ENCODE results near the gene AKR1B15. TPM values are rescaled to one million over a fixed set of nuclear protein-coding genes. Genes with fewer than 3 reads are reported as not detected.

The AKR1B15 gene
- polyA plus RNA-seq, 1 donor (not counting 4 experiments of a cell fraction or from before 2014, with no cell fraction given), result 0.28 TPM

DNA sequence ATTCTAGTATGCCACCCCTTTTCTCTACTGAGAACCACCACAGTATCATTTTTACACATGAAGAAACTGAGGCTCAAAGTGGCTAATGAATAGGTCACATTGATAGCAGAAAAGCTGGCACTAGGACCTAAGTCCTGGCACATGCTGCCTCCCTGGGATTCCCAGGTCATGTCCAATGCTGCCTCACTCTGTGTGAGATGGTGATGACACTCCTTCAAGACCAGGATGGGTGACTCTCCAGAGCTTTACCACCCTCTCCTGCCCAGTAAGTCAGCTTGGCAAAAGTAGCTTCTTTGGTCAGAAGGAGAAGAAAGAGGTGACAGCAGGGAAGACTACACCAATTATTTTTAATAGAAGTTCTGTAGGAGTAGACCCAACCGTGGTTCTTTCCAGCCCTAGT is 34.8 kb upstream of the AKR1B15 start:
- Histone ChIP-seq H2AFZ (ENCODE audit: control insufficient read depth, low read length) (no peak overlapping the region), H3K4me3 (ENCODE audit: control insufficient read depth in 2 of 3, extremely low read depth in 1 of 3, insufficient read depth in 2 of 3, low read depth in 1 of 3, low read length in 3 of 3) (no peak overlapping the region), H3K9me1 (ENCODE audit: control insufficient read depth, extremely low read depth, insufficient read depth, low read length) (no peaks in the 10 kb centered on the region), H3K27ac (ENCODE audit: control insufficient read depth, insufficient read depth, low read length) (no peak overlapping the region), H3K4me2 (ENCODE audit: control insufficient read depth, extremely low read depth, insufficient read depth, low read depth, low read length) (no peak overlapping the region), H3K79me2 (ENCODE audit: control insufficient read depth, insufficient read depth, low read length) (no peaks in the 10 kb centered on the region), H4K20me1 (ENCODE audit: control insufficient read depth, extremely low read depth, insufficient read depth, low read length) (no peaks in the 10 kb centered on the region), H3K27me3 (ENCODE audit: control insufficient read depth, extremely low read depth, insufficient read depth, low read length) (no peaks in the 10 kb centered on the region), H3K9ac (ENCODE audit: control insufficient read depth, extremely low read depth, insufficient read depth, low read length) (no peak overlapping the region), H3K36me3 (ENCODE audit: control insufficient read depth in 2 of 2, extremely low read depth in 1 of 2, insufficient read depth in 2 of 2, low read length in 2 of 2) (no peaks in the 10 kb centered on the region), H3K4me1 (ENCODE audit: control insufficient read depth, extremely low read depth, insufficient read depth, low read length) (peaks cover 35% of the 10 kb centered on the region), H3K9me3 (ENCODE audit: control insufficient read depth, low read depth, low read length) (no peaks in the 10 kb centered on the region)
- no peak for FAIRE-seq
- no peak for DNase-seq (ENCODE audit: low read depth, low spot score)
- TF ChIP-seq EZH2 (IDR thresholded peaks at IDR 0.05; ENCODE audit: low read length), result no peak
- TF ChIP-seq, protein P1, sequence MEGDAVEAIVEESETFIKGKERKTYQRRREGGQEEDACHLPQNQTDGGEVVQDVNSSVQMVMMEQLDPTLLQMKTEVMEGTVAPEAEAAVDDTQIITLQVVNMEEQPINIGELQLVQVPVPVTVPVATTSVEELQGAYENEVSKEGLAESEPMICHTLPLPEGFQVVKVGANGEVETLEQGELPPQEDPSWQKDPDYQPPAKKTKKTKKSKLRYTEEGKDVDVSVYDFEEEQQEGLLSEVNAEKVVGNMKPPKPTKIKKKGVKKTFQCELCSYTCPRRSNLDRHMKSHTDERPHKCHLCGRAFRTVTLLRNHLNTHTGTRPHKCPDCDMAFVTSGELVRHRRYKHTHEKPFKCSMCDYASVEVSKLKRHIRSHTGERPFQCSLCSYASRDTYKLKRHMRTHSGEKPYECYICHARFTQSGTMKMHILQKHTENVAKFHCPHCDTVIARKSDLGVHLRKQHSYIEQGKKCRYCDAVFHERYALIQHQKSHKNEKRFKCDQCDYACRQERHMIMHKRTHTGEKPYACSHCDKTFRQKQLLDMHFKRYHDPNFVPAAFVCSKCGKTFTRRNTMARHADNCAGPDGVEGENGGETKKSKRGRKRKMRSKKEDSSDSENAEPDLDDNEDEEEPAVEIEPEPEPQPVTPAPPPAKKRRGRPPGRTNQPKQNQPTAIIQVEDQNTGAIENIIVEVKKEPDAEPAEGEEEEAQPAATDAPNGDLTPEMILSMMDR (optimal IDR thresholded peaks at IDR 0.05 in 1 of 3, IDR thresholded peaks at IDR 0.05 in 1 of 3, conservative IDR thresholded peaks at IDR 0.05 in 1 of 3; ENCODE audit: extremely low read depth in 1 of 3, insufficient read depth in 2 of 3, low read length in 3 of 3), result no peak
- dilution Hi-C loops (cut with MboI; ENCODE audit: extremely low pct_ligation_motif_present, low sequenced_read_pairs), result no loop called here

DNA sequence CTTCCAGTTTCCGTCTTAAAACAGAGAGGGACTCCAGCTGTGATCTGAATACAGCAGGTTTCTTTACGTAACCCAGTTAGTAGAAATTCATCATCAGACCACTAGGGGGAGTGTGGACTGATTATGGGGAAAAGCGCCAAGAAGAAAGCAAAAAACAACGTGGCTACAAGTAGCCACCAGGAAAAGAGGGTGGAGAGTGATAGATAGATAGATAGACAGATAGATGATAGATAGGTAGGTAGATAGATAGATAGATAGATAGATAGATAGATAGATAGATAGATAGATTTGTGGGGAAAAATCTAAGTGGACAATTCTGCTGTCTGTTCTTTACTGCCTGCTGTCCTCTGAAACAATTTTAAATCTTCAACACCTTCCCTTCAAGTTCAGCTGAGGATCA is 34.2 kb upstream of the AKR1B15 start:
- FAIRE-seq, result no peak
- Histone ChIP-seq H3K9me1 (ENCODE audit: control insufficient read depth, extremely low read depth, insufficient read depth, low read length) (no peaks in the 10 kb centered on the region), H3K4me2 (ENCODE audit: control insufficient read depth, extremely low read depth, insufficient read depth, low read depth, low read length) (no peak overlapping the region), H3K4me3 (ENCODE audit: control insufficient read depth in 2 of 3, extremely low read depth in 1 of 3, insufficient read depth in 2 of 3, low read depth in 1 of 3, low read length in 3 of 3) (no peak overlapping the region), H3K27me3 (ENCODE audit: control insufficient read depth, extremely low read depth, insufficient read depth, low read length) (no peaks in the 10 kb centered on the region), H3K4me1 (ENCODE audit: control insufficient read depth, extremely low read depth, insufficient read depth, low read length) (peaks cover 35% of the 10 kb centered on the region), H3K36me3 (ENCODE audit: control insufficient read depth in 2 of 2, extremely low read depth in 1 of 2, insufficient read depth in 2 of 2, low read length in 2 of 2) (no peaks in the 10 kb centered on the region), H3K79me2 (ENCODE audit: control insufficient read depth, insufficient read depth, low read length) (no peaks in the 10 kb centered on the region), H2AFZ (ENCODE audit: control insufficient read depth, low read length) (no peak overlapping the region), H3K27ac (ENCODE audit: control insufficient read depth, insufficient read depth, low read length) (no peak overlapping the region), H3K9me3 (ENCODE audit: control insufficient read depth, low read depth, low read length) (no peaks in the 10 kb centered on the region), H4K20me1 (ENCODE audit: control insufficient read depth, extremely low read depth, insufficient read depth, low read length) (no peaks in the 10 kb centered on the region), H3K9ac (ENCODE audit: control insufficient read depth, extremely low read depth, insufficient read depth, low read length) (no peak overlapping the region)
- dilution Hi-C loops (cut with MboI; ENCODE audit: extremely low pct_ligation_motif_present, low sequenced_read_pairs), result no loop called here
- TF ChIP-seq, protein P1 (optimal IDR thresholded peaks at IDR 0.05 in 1 of 3, IDR thresholded peaks at IDR 0.05 in 1 of 3, conservative IDR thresholded peaks at IDR 0.05 in 1 of 3; ENCODE audit: extremely low read depth in 1 of 3, insufficient read depth in 2 of 3, low read length in 3 of 3), result peak; percentile 57 to 75 (median 67)
- TF ChIP-seq EZH2 (IDR thresholded peaks at IDR 0.05; ENCODE audit: low read length), result no peak
- no peak for DNase-seq (ENCODE audit: low read depth, low spot score)

All from keratinocyte (primary cell).